ENCODE data around the gene CUTC. TPM values are rescaled to one million over a fixed set of nuclear protein-coding genes. Genes with fewer than 3 reads are reported as not detected.
A peak's percentile ranks its signal among the peaks of the same experiment; 100 is the strongest.

CUTC gene
- total RNA-seq, 1 donor from 2014 or later = 10.3 TPM

GRCh38 chr10:99767901-99768300 is 35.9 kb downstream of the CUTC start:
- Histone ChIP-seq H3K27ac (ENCODE audit: low read depth, low read length) (no peak overlapping the region), H2AFZ (ENCODE audit: low read depth, low read length) (no peak overlapping the region), H3K4me1 (ENCODE audit: insufficient read depth, low read length) (peaks cover 4% of the 10 kb centered on the region), H3K9me3 (ENCODE audit: insufficient read depth, low read depth, low read length) (no peaks in the 10 kb centered on the region), H3K4me3 (ENCODE audit: insufficient read depth, low read depth, low read length) (no peak overlapping the region), H3K36me3 (ENCODE audit: insufficient read depth, low read length) (no peaks in the 10 kb centered on the region), H3K79me2 (ENCODE audit: insufficient read depth, low read length) (no peaks in the 10 kb centered on the region), H4K20me1 (ENCODE audit: insufficient read depth, low read length) (no peaks in the 10 kb centered on the region), H3K4me2 (ENCODE audit: low read length) (no peak overlapping the region), H3K9ac (ENCODE audit: low read length) (no peak overlapping the region), H3K27me3 (ENCODE audit: insufficient read depth, low read length) (no peaks in the 10 kb centered on the region)
- Mint-ChIP-seq H3K4me1 (ENCODE audit: low read depth, unreplicated experiment) (no peaks in the 10 kb centered on the region), H3K9me3 (ENCODE audit: unreplicated experiment) (no peaks in the 10 kb centered on the region), H3K36me3 (ENCODE audit: low read depth, unreplicated experiment) (no peaks in the 10 kb centered on the region), H3K27me3 (ENCODE audit: low read depth, unreplicated experiment) (no peaks in the 10 kb centered on the region), H3K27ac (ENCODE audit: unreplicated experiment) (no peak overlapping the region), H3K4me3 (ENCODE audit: unreplicated experiment) (no peak overlapping the region)
- DNase-seq (ENCODE audit: low read depth) (no peak), FAIRE-seq (no peak)
- no peak for TF ChIP-seq CTCF (IDR thresholded peaks at IDR 0.05; ENCODE audit: insufficient read depth, low read depth, low read length)
- TF ChIP-seq EZH2 (IDR thresholded peaks at IDR 0.05; ENCODE audit: insufficient read depth, low read length) = no peak

- FAIRE-seq (no peak), DNase-seq (ENCODE audit: low read depth) (peak; percentile 19)
- Histone ChIP-seq H3K9me3 (ENCODE audit: insufficient read depth, low read depth, low read length) (no peaks in the 10 kb centered on the region), H3K4me2 (ENCODE audit: low read length) (peak overlapping the region; percentile 56), H3K27ac (ENCODE audit: low read depth, low read length) (peak overlapping the region; percentile 27), H3K4me3 (ENCODE audit: insufficient read depth, low read depth, low read length) (no peak overlapping the region), H2AFZ (ENCODE audit: low read depth, low read length) (no peak overlapping the region), H4K20me1 (ENCODE audit: insufficient read depth, low read length) (no peaks in the 10 kb centered on the region), H3K79me2 (ENCODE audit: insufficient read depth, low read length) (no peaks in the 10 kb centered on the region), H3K36me3 (ENCODE audit: insufficient read depth, low read length) (no peaks in the 10 kb centered on the region), H3K27me3 (ENCODE audit: insufficient read depth, low read length) (no peaks in the 10 kb centered on the region), H3K9ac (ENCODE audit: low read length) (no peak overlapping the region), H3K4me1 (ENCODE audit: insufficient read depth, low read length) (peaks cover 4% of the 10 kb centered on the region)
- no peak overlapping the region for H3K27ac Mint-ChIP-seq (ENCODE audit: unreplicated experiment)
- no peaks in the 10 kb centered on the region for H3K9me3 Mint-ChIP-seq (ENCODE audit: unreplicated experiment)
- no peaks in the 10 kb centered on the region for H3K36me3 Mint-ChIP-seq (ENCODE audit: low read depth, unreplicated experiment)
- TF ChIP-seq CTCF (IDR thresholded peaks at IDR 0.05; ENCODE audit: insufficient read depth, low read depth, low read length) (no peak), EZH2 (IDR thresholded peaks at IDR 0.05; ENCODE audit: insufficient read depth, low read length) (no peak)
- H3K4me1 Mint-ChIP-seq (ENCODE audit: low read depth, unreplicated experiment) = no peaks in the 10 kb centered on the region
- no peaks in the 10 kb centered on the region for H3K27me3 Mint-ChIP-seq (ENCODE audit: low read depth, unreplicated experiment)
- H3K4me3 Mint-ChIP-seq (ENCODE audit: unreplicated experiment) = no peak overlapping the region
These were observed 36.5 kb downstream of the CUTC start for GRCh38 chr10:99768556-99768955.

- FAIRE-seq (no peak), DNase-seq (ENCODE audit: low read depth) (no peak)
- H3K4me2 ChIP-seq (ENCODE audit: low read length) = no peak overlapping the region
- peaks cover 4% of the 10 kb centered on the region for H3K4me1 ChIP-seq (ENCODE audit: insufficient read depth, low read length)
- no peaks in the 10 kb centered on the region for H3K27me3 Mint-ChIP-seq (ENCODE audit: low read depth, unreplicated experiment)
- no peaks in the 10 kb centered on the region for H3K36me3 Mint-ChIP-seq (ENCODE audit: low read depth, unreplicated experiment)
- no peak for TF ChIP-seq CTCF (IDR thresholded peaks at IDR 0.05; ENCODE audit: insufficient read depth, low read depth, low read length)
- no peak for TF ChIP-seq EZH2 (IDR thresholded peaks at IDR 0.05; ENCODE audit: insufficient read depth, low read length)
- no peaks in the 10 kb centered on the region for H4K20me1 ChIP-seq (ENCODE audit: insufficient read depth, low read length)
- no peaks in the 10 kb centered on the region for H3K9me3 ChIP-seq (ENCODE audit: insufficient read depth, low read depth, low read length)
- no peak overlapping the region for H3K4me3 ChIP-seq (ENCODE audit: insufficient read depth, low read depth, low read length)
- no peak overlapping the region for H3K9ac ChIP-seq (ENCODE audit: low read length)
- no peaks in the 10 kb centered on the region for H3K79me2 ChIP-seq (ENCODE audit: insufficient read depth, low read length)
- no peaks in the 10 kb centered on the region for H3K4me1 Mint-ChIP-seq (ENCODE audit: low read depth, unreplicated experiment)
- no peak overlapping the region for H3K4me3 Mint-ChIP-seq (ENCODE audit: unreplicated experiment)
- no peak overlapping the region for H3K27ac ChIP-seq (ENCODE audit: low read depth, low read length)
- no peak overlapping the region for H2AFZ ChIP-seq (ENCODE audit: low read depth, low read length)
- no peak overlapping the region for H3K27ac Mint-ChIP-seq (ENCODE audit: unreplicated experiment)
- H3K36me3 ChIP-seq (ENCODE audit: insufficient read depth, low read length) = no peaks in the 10 kb centered on the region
- no peaks in the 10 kb centered on the region for H3K27me3 ChIP-seq (ENCODE audit: insufficient read depth, low read length)
- H3K9me3 Mint-ChIP-seq (ENCODE audit: unreplicated experiment) = no peaks in the 10 kb centered on the region
These were observed 37.7 kb downstream of the CUTC start for GRCh38 chr10:99769706-99770105.

Measured in astrocyte (in vitro differentiated cells and primary cell).